Uterus (tissue), 4 donors: ENCODE measurements around the gene SCD5. TPM values are rescaled to one million over a fixed set of nuclear protein-coding genes. Genes with fewer than 3 reads are reported as not detected.

Experiments used
- DNase-seq, 2 donors: peaks; one replicate each; pipeline ENCODE4 v3.0.0-alpha.2; 2019 to 2020
- H3K27ac ChIP-seq, 2 donors: fragments of 200-600 bp; sonication (generic); 1 replicate in 1 of 2; 2 replicates in 1 of 2; pipeline ENCODE4 v1.5.1; 2016 to 2018
- H3K27me3 ChIP-seq, 2 donors: fragments of 200-600 bp; sonication (generic); one replicate each; pipeline ENCODE4 v1.5.1; 2018 to 2019; ENCODE audit warnings: control low read depth in 1 of 2
- H3K36me3 ChIP-seq, 2 donors: fragments of 200-600 bp; sonication (generic); one replicate each; pipeline ENCODE4 v1.5.1; 2019; ENCODE audit warnings: control low read depth in 1 of 2
- H3K4me1 ChIP-seq, 2 donors: fragments of 200-600 bp; sonication (generic); one replicate each; pipeline ENCODE4 v1.5.1; 2018 to 2019; ENCODE audit warnings: control low read depth in 1 of 2
- H3K4me3 ChIP-seq, 2 donors: fragments of 200-600 bp; sonication (generic); 1 replicate in 1 of 2; 2 replicates in 1 of 2; pipeline ENCODE4 v1.5.1; 2018 to 2019; ENCODE audit warnings: mild to moderate bottlenecking in 1 of 2
- H3K9me3 ChIP-seq, 2 donors: fragments of 200-600 bp; sonication (generic); one replicate each; pipeline ENCODE4 v1.5.1; 2019; ENCODE audit warnings: control low read depth in 1 of 2
- CTCF ChIP-seq, 4 experiments: fragments of 200-600 bp in 2 of 4; fragments of 450-650 bp in 2 of 4; sonication (generic) in 2 of 4; IDR thresholded peaks; one replicate each; pipeline ENCODE4 v1.5.1; 2016 to 2019; ENCODE audit warnings: antibody characterized with exemption in 4 of 4, mild to moderate bottlenecking in 2 of 4, moderate library complexity in 1 of 4
- POLR2A ChIP-seq, 2 donors: fragments of 450-650 bp; IDR thresholded peaks; one replicate each; pipeline ENCODE4 v1.6.1; 2016; ENCODE audit warnings: antibody characterized with exemption in 2 of 2, mild to moderate bottlenecking in 1 of 2, moderate library complexity in 1 of 2
- intact Hi-C: fragments of 100-400 bp; cut with DNase I; formaldehyde crosslinking; loops from one replicate; pipeline ENCODE4 v1.15.1; 2023; ENCODE audit warnings: low total_unique reads
- total RNA-seq, 4 donors: library from RNA; depleted of rRNA in 3 of 4; stranded (reverse); fragments of >200 nt in 3 of 4; gene quantifications; one replicate each; pipeline versions ENCODE4 v1.1.0 to v1.2.4, GENCODE V29; 2014 to 2023
- donor health status: DM: yes; HTN: yes; CAD: no.

The SCD5 gene
- total RNA-seq, 4 donors from 2014 or later: 4.1 to 30.3 (median 7.8) TPM

- no peaks in the 10 kb centered on the region for H3K27me3 ChIP-seq
- no peaks in the 10 kb centered on the region for H3K4me1 ChIP-seq
- H3K36me3 ChIP-seq: no peaks in the 10 kb centered on the region
- intact Hi-C loops: no loop called here
- DNase-seq: no peak
- H3K4me3 ChIP-seq: no peak overlapping the region
- H3K27ac ChIP-seq: no peak overlapping the region
- no peak for TF ChIP-seq POLR2A (IDR thresholded peaks at IDR 0.05)
- no peaks in the 10 kb centered on the region for H3K9me3 ChIP-seq
Observed at GRCh38 chr4:82784681-82785610, 13.7 kb downstream of the SCD5 start.

GRCh38 chr4:82782626-82783345 is 15.8 kb downstream of the SCD5 start:
- TF ChIP-seq POLR2A (IDR thresholded peaks at IDR 0.05) (no peak), CTCF (IDR thresholded peaks at IDR 0.05) (no peak)
- no peaks in the 10 kb centered on the region for H3K27me3 ChIP-seq
- H3K36me3 ChIP-seq: no peaks in the 10 kb centered on the region
- H3K27ac ChIP-seq: no peak overlapping the region
- intact Hi-C loops: no loop called here
- H3K9me3 ChIP-seq: no peaks in the 10 kb centered on the region
- DNase-seq: no peak
- H3K4me1 ChIP-seq: no peaks in the 10 kb centered on the region
- H3K4me3 ChIP-seq: no peak overlapping the region

- Histone ChIP-seq H3K4me1 (no peaks in the 10 kb centered on the region), H3K36me3 (no peaks in the 10 kb centered on the region), H3K9me3 (no peaks in the 10 kb centered on the region), H3K27ac (no peak overlapping the region), H3K27me3 (no peaks in the 10 kb centered on the region), H3K4me3 (no peak overlapping the region)
- intact Hi-C loops: no loop called here
- peak; percentile 46 to 49 for DNase-seq
- no peak for TF ChIP-seq CTCF (IDR thresholded peaks at IDR 0.05)
- TF ChIP-seq POLR2A (IDR thresholded peaks at IDR 0.05): no peak
Observed at GRCh38 chr4:82780752-82781231, 17.8 kb downstream of the SCD5 start.

- Histone ChIP-seq H3K27me3 (no peaks in the 10 kb centered on the region), H3K9me3 (no peaks in the 10 kb centered on the region), H3K4me1 (no peaks in the 10 kb centered on the region), H3K4me3 (no peak overlapping the region), H3K27ac (no peak overlapping the region), H3K36me3 (no peaks in the 10 kb centered on the region)
- intact Hi-C loops: no loop called here
- no peak for DNase-seq
- TF ChIP-seq CTCF (IDR thresholded peaks at IDR 0.05) (no peak), POLR2A (IDR thresholded peaks at IDR 0.05) (no peak)
Observed at GRCh38 chr4:82780170-82780751, 18.3 kb downstream of the SCD5 start.

- DNase-seq: no peak
- H3K4me3 ChIP-seq: no peak overlapping the region
- H3K27me3 ChIP-seq: no peaks in the 10 kb centered on the region
- intact Hi-C loops: no loop called here
- H3K27ac ChIP-seq: no peak overlapping the region
- no peaks in the 10 kb centered on the region for H3K4me1 ChIP-seq
- H3K9me3 ChIP-seq: no peaks in the 10 kb centered on the region
- H3K36me3 ChIP-seq: no peaks in the 10 kb centered on the region
- no peak for TF ChIP-seq POLR2A (IDR thresholded peaks at IDR 0.05)
- no peak for TF ChIP-seq CTCF (IDR thresholded peaks at IDR 0.05)
Observed at GRCh38 chr4:82779032-82779431, 19.6 kb downstream of the SCD5 start.
